DND-41 (cell line): ENCODE data around the gene STAB2.

Source experiments
- ATAC-seq: fragments of 200-7000 bp; cut with Tn5 transposase; 3 replicates; pipeline ENCODE4 v1.9.1; 2021; ENCODE audit warnings: low read depth; ENCODE audit not compliant: insufficient read depth
- DNase-seq: peaks from one replicate; pipeline ENCODE4 v3.0.0-alpha.2; 2020
- H2AFZ ChIP-seq: 2 replicates; pipeline ENCODE4 v1.6.0; 2012; ENCODE audit warnings: low read depth, low read length
- H3K27ac ChIP-seq: 2 replicates; pipeline ENCODE4 v1.5.1; 2012; ENCODE audit warnings: low read length, inconsistent platforms
- H3K27me3 ChIP-seq: fragments of 200-600 bp; sonication (generic); 2 replicates; pipeline ENCODE4 v1.6.0; 2012; ENCODE audit warnings: low read length, mild to moderate bottlenecking, inconsistent platforms; ENCODE audit not compliant: insufficient read depth, poor library complexity
- H3K36me3 ChIP-seq: 2 replicates; pipeline ENCODE4 v1.5.1; 2012; ENCODE audit warnings: low read length, inconsistent platforms; ENCODE audit not compliant: insufficient read depth
- H3K4me1 ChIP-seq: 2 replicates; pipeline ENCODE4 v1.5.1; 2012; ENCODE audit warnings: mild to moderate bottlenecking, low read length; ENCODE audit not compliant: insufficient read depth
- H3K4me2 ChIP-seq: 2 replicates; pipeline ENCODE4 v1.6.0; 2012; ENCODE audit warnings: mild to moderate bottlenecking, moderate library complexity, low read length, inconsistent platforms; ENCODE audit not compliant: insufficient read depth
- H3K4me3 ChIP-seq, 2 experiments: fragments of 200-600 bp in 1 of 2; shearing (Covaris generic) in 1 of 2; 2 replicates each; pipeline ENCODE4 v1.5.1; 2012 to 2016; ENCODE audit warnings: inconsistent platforms in 2 of 2, low read length in 2 of 2, mild to moderate bottlenecking in 2 of 2, low read depth in 1 of 2, moderate library complexity in 1 of 2
- H3K79me2 ChIP-seq: 2 replicates; pipeline ENCODE4 v1.6.0; 2012; ENCODE audit warnings: low read length, inconsistent platforms; ENCODE audit not compliant: insufficient read depth
- H3K9ac ChIP-seq: 2 replicates; pipeline ENCODE4 v1.6.0; 2012; ENCODE audit warnings: low read depth, mild to moderate bottlenecking, inconsistent platforms, low read length, moderate library complexity
- H3K9me3 ChIP-seq: 2 replicates; pipeline ENCODE4 v1.5.1; 2012; ENCODE audit warnings: low read length, moderate library complexity, mild to moderate bottlenecking, inconsistent platforms; ENCODE audit not compliant: insufficient read depth, severe bottlenecking
- H4K20me1 ChIP-seq: 2 replicates; pipeline ENCODE4 v1.6.0; 2012; ENCODE audit warnings: low read length; ENCODE audit not compliant: insufficient read depth
- CTCF ChIP-seq: IDR thresholded peaks from 2 replicates; pipeline ENCODE4 v1.5.1; 2012; ENCODE audit warnings: borderline replicate concordance, low read length, moderate library complexity, mild to moderate bottlenecking; ENCODE audit not compliant: poor library complexity, severe bottlenecking; ENCODE audit errors: extremely low read depth
- EZH2 ChIP-seq: IDR thresholded peaks from 3 replicates; pipeline ENCODE4 v1.6.1; 2012; ENCODE audit warnings: borderline replicate concordance, low read depth, mild to moderate bottlenecking, moderate library complexity, low read length, inconsistent platforms; ENCODE audit not compliant: severe bottlenecking

STAB2 gene

GRCh38 chr12:103687253-103687652, 100.2 kb downstream of the STAB2 start:
- Histone ChIP-seq H3K4me2 (no peak overlapping the region), H3K4me3 (no peak overlapping the region), H3K9me3 (no peaks in the 10 kb centered on the region), H3K9ac (no peak overlapping the region), H3K79me2 (no peaks in the 10 kb centered on the region), H2AFZ (no peak overlapping the region), H3K36me3 (no peaks in the 10 kb centered on the region), H3K27ac (no peak overlapping the region), H3K27me3 (no peaks in the 10 kb centered on the region), H4K20me1 (no peaks in the 10 kb centered on the region; the same call in 1 of the 2 replicates), H3K4me1 (no peaks in the 10 kb centered on the region)
- ATAC-seq = no peak
- no peak for DNase-seq
- TF ChIP-seq EZH2 (no peak), CTCF (no peak)

DNA sequence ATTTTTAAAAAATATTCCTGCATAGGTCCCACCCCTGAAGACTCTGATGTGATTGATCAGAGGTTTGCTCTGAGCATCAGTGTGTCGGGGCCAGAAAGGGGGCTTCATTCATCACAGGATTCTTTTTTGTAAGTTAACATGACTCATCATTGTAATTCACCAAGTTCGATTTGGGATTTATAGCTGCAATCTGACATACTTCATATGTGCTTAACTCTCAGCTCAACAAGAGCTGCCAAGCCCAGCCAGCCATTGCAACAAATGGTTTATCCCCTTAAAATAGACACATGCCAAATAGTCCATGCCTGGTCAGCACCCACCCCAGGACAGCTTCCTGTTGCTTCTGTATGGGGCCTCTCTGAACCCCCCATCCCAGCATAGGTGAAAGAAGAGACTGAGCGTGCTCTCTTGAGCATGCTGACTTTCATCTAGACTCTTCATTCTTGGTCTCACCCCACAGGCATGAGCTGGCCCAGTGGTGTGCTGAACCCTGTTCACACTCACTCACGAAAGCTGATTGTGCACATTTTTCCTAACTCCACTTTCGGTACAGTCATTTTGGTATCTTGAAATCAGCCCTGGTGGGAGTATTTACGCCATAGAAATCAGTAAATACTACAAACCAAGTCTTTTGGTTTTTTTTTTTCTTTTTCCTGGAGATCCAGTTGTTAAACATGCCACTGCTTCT, 101.4 kb downstream of the STAB2 start:
- H3K9ac ChIP-seq = no peak overlapping the region
- no peak overlapping the region for H3K4me2 ChIP-seq
- H2AFZ ChIP-seq = no peak overlapping the region
- H3K79me2 ChIP-seq = no peaks in the 10 kb centered on the region
- TF ChIP-seq CTCF (no peak), EZH2 (no peak)
- no peaks in the 10 kb centered on the region for H3K9me3 ChIP-seq
- no peak for ATAC-seq
- H3K27me3 ChIP-seq = no peaks in the 10 kb centered on the region
- H3K4me3 ChIP-seq = no peak overlapping the region
- no peaks in the 10 kb centered on the region; the same call in 1 of the 2 replicates for H4K20me1 ChIP-seq
- DNase-seq = no peak
- no peaks in the 10 kb centered on the region for H3K4me1 ChIP-seq
- H3K27ac ChIP-seq = no peak overlapping the region
- H3K36me3 ChIP-seq = no peaks in the 10 kb centered on the region

DNA sequence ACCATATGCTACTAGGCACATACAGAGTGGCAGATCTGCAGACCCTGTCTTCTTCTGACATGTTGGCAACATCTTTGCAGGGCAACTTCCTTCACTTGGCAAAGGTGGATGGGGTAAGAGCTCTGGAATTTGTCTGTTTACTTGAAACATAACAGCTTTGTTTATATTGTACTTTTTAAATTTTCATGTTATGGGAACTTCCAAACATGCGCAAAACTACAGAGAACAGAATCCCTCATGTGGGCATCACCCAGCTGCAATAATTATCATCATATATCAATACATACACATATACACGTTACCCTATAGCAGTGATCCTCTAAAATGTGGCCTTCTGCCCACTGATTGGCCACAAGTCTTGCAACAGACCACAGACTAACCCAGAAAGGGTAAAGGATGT, 103.4 kb downstream of the STAB2 start:
- DNase-seq (no peak), ATAC-seq (no peak)
- no peaks in the 10 kb centered on the region for H3K36me3 ChIP-seq
- H3K4me1 ChIP-seq = no peaks in the 10 kb centered on the region
- H3K4me2 ChIP-seq = no peak overlapping the region
- H3K27me3 ChIP-seq = peaks cover 10% of the 10 kb centered on the region
- no peak overlapping the region for H2AFZ ChIP-seq
- no peaks in the 10 kb centered on the region for H4K20me1 ChIP-seq
- H3K79me2 ChIP-seq = no peaks in the 10 kb centered on the region
- H3K27ac ChIP-seq = no peak overlapping the region
- no peak overlapping the region for H3K9ac ChIP-seq
- TF ChIP-seq CTCF = no peak
- TF ChIP-seq EZH2 = no peak
- no peak overlapping the region for H3K4me3 ChIP-seq
- no peaks in the 10 kb centered on the region for H3K9me3 ChIP-seq
